AG04449 (cell line): ENCODE results near the gene GADD45A.
A peak's percentile ranks its signal among the peaks of the same experiment; 100 is the strongest.

Experiments
- CTCF ChIA-PET: fragments of 350-600 bp; formaldehyde crosslinking; extraction: SDS; loops from one replicate; lab custom pipeline; 2021; ENCODE audit warnings: antibody characterized with exemption; lab: Yijun Ruan, JAX
- POLR2A ChIA-PET: fragments of 400-600, 350-600 bp; formaldehyde crosslinking; extraction: SDS; loops from one replicate; lab custom pipeline; 2020; ENCODE audit warnings: antibody characterized with exemption, inconsistent platforms; lab: Yijun Ruan, JAX
- DNase-seq: peaks from one replicate; pipeline ENCODE4 v3.0.0-alpha.2; 2010; ENCODE audit warnings: low read depth, low spot score
- H3K4me3 ChIP-seq: 2 replicates; pipeline ENCODE4 v1.5.1; 2011; ENCODE audit warnings: low read depth, mild to moderate bottlenecking, control low read depth, low read length
- TF ChIP-seq, protein P1 (sequence below): IDR thresholded peaks from one replicate; pipeline ENCODE4 v1.5.1; 2011; ENCODE audit warnings: mild to moderate bottlenecking, moderate library complexity, low read length, control low read depth, inconsistent platforms; ENCODE audit not compliant: insufficient read depth; ENCODE audit errors: missing control alignments

Gene GADD45A

DNA sequence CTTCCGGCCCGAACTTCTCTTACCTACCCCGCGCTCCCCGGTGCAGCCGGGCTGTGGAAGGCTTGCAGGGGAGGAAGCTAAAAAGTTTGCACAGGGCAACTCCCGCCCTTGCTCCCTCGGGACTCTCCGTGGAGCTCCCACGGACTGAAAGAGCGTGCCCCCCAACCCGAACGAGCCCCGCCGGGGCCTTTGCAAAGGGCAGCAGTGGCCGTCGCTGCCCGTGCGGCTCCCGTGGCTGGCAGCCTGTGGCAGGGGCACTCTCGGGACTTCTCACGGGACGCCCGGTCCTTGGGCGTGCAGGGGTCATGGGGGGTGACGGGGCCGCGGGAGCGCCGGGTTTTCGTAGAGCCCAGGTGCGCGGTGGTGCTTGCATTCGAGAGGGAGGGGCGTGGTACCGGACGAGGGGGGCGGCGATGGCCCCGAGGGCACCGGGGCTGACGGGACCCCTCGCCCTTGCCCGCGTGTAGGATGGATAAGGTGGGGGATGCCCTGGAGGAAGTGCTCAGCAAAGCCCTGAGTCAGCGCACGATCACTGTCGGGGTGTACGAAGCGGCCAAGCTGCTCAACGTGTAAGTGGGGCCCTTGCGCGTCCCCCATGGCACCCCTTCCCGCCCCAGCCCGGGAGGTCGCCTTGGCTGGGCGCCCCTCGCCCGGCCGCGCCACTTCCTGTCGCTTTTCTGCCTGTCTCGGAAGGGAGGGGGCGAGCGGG lies 711 bp downstream of the GADD45A start:
- no peak for DNase-seq
- TF ChIP-seq, protein P1, sequence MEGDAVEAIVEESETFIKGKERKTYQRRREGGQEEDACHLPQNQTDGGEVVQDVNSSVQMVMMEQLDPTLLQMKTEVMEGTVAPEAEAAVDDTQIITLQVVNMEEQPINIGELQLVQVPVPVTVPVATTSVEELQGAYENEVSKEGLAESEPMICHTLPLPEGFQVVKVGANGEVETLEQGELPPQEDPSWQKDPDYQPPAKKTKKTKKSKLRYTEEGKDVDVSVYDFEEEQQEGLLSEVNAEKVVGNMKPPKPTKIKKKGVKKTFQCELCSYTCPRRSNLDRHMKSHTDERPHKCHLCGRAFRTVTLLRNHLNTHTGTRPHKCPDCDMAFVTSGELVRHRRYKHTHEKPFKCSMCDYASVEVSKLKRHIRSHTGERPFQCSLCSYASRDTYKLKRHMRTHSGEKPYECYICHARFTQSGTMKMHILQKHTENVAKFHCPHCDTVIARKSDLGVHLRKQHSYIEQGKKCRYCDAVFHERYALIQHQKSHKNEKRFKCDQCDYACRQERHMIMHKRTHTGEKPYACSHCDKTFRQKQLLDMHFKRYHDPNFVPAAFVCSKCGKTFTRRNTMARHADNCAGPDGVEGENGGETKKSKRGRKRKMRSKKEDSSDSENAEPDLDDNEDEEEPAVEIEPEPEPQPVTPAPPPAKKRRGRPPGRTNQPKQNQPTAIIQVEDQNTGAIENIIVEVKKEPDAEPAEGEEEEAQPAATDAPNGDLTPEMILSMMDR = no peak
- ChIA-PET CTCF (interaction anchor here (1.4 to 8.1 kb wide), 6 partner anchors 70 to 151 kb away, joined by 8 to 67 read pairs (median 9); no protein-coding TSS in a partner anchor), POLR2A (interaction anchor here (0.7 to 5.3 kb wide), 26 partner anchors 10 to 153 kb away, joined by 3 to 60 read pairs (median 6); partner anchors contain the start of gene GNG12)
- H3K4me3 ChIP-seq = peak overlapping the region; percentile 91

DNA sequence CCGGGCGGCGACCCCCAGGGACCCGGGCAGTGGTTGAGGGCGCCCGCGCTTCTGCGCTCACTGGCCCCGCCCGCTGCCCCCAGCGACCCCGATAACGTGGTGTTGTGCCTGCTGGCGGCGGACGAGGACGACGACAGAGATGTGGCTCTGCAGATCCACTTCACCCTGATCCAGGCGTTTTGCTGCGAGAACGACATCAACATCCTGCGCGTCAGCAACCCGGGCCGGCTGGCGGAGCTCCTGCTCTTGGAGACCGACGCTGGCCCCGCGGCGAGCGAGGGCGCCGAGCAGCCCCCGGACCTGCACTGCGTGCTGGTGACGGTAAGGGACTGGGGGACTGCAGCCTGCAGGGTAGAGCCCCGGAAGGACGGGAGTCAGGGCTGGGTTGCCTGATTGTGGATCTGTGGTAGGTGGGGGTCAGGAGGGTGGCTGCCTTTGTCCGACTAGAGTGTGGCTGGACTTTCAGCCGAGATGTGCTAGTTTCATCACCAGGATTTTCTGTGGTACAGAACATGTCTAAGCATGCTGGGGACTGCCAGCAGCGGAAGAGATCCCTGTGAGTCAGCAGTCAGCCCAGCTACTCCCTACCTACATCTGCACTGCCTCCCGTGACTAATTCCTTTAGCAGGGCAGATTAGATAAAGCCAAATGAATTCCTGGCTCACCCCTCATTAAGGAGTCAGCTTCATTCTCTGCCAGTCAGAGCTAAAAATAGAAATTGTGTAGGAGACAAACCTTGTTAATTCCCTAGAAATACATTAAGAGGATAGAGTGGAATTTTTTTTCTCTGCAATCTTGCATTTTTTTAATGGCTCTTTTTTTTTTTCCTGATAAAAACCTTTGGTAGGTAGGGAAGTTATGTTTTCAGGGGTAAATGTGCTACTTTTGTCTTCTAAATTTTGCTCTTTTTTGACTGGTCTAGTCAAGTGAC lies 1.5 kb downstream of the GADD45A start:
- ChIA-PET POLR2A (interaction anchor here (0.6 to 5.3 kb wide), 19 partner anchors 15 to 215 kb away, joined by 3 to 60 read pairs (median 5); no protein-coding TSS in a partner anchor), CTCF (interaction anchor here (0.8 to 8.1 kb wide), 9 partner anchors 10 to 152 kb away, joined by 3 to 67 read pairs (median 8); no protein-coding TSS in a partner anchor)
- TF ChIP-seq, protein P1 = no peak
- peak overlapping the region; percentile 91 for H3K4me3 ChIP-seq
- peak; percentile 97 for DNase-seq

DNA sequence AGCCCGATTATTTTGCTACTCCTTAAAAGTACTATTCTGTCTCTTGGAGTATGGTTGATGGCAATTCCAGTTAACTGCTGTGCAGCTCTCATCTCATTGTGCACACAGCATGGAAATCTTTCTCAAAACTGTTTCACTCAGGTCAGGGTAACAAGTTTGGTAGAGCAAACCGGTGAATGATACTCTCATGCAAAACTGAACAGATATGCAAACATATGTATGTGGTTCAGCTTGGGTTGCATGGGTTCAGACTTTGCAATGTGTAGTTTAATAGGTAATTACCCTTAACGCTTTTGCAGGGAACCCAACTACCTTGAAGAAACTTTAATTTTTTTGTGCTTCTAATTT lies 2.2 kb downstream of the GADD45A start:
- TF ChIP-seq, protein P1 = no peak
- DNase-seq = no peak
- ChIA-PET POLR2A (interaction anchor here (0.6 to 5.3 kb wide), 15 partner anchors 28 to 216 kb away, joined by 3 to 60 read pairs (median 5); no protein-coding TSS in a partner anchor), CTCF (interaction anchor here (0.9 to 8.1 kb wide), 5 partner anchors 23 to 152 kb away, joined by 3 to 67 read pairs (median 23); no protein-coding TSS in a partner anchor)
- H3K4me3 ChIP-seq = peak overlapping the region; percentile 91

DNA sequence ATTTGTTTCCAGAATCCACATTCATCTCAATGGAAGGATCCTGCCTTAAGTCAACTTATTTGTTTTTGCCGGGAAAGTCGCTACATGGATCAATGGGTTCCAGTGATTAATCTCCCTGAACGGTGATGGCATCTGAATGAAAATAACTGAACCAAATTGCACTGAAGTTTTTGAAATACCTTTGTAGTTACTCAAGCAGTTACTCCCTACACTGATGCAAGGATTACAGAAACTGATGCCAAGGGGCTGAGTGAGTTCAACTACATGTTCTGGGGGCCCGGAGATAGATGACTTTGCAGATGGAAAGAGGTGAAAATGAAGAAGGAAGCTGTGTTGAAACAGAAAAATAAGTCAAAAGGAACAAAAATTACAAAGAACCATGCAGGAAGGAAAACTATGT lies 2.6 kb downstream of the GADD45A start:
- POLR2A ChIA-PET = interaction anchor here (0.6 to 4.4 kb wide), 5 partner anchors 36 to 152 kb away, joined by 3 to 32 read pairs (median 11); no protein-coding TSS in a partner anchor
- peak overlapping the region; percentile 91 for H3K4me3 ChIP-seq
- TF ChIP-seq, protein P1 = no peak
- DNase-seq = no peak
- CTCF ChIA-PET = interaction anchor here (1.0 to 8.1 kb wide), 4 partner anchors 72 to 152 kb away, joined by 3 to 67 read pairs (median 44); no protein-coding TSS in a partner anchor

DNA sequence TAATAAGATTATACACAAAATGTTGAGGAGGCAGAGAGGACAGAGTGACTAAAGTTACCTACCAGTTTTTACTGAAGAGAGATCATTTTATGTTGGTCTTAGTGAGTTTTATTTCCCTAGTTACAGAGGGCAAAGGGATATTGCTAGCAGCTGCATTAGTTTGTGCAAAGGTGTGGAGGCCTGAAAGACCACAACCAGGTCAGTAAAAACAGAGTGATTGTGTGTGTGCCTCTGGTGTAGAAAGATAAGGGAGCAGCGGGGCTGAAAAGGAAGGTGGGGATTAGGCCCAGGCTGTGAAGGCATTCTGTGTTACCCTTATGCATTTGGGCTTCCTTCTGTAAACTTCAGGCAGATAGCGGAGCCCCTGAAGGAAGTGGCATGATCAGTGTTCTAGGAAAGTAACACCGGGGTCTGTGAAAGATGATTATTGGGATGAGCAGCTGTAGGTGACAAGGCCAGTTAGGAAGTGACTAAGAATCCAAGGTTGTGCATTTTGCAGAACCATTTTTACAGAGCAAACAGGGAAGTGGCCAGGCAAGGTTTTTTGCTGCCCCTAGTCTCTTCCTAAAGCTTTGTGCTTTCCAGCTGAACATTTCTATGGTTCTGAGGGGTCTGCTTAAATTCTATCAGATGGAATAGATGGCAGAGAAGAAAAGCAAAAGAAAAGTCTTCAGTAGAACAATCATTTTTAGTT lies 3.7 kb downstream of the GADD45A start:
- no peak for DNase-seq
- H3K4me3 ChIP-seq = no peak overlapping the region
- ChIA-PET POLR2A (interaction anchor here (0.9 to 3.0 kb wide), 4 partner anchors 72 to 153 kb away, joined by 3 to 11 read pairs (median 4); no protein-coding TSS in a partner anchor), CTCF (interaction anchor here (0.9 to 8.1 kb wide), 4 partner anchors 23 to 153 kb away, joined by 4 to 67 read pairs (median 44); no protein-coding TSS in a partner anchor)
- TF ChIP-seq, protein P1 = no peak
